Measurements from ENCODE around the gene S100G.
"Not testable (repeated sequence)": the region's sequence is repeated elsewhere in the genome, so short reads cannot be mapped to it uniquely, and the experiment has no call there.

Gene S100G

GRCh38 chrX:16649858-16650257 is at the start of gene S100G:
S100G (plus strand) TSS chrX:16650158; CDS start chrX:16651007, 849 bp downstream.
- in situ Hi-C loops (cut with HindIII; ENCODE audit: low sequenced_read_pairs): no loop called here

GRCh38 chrX:16601885-16602284 is 48.1 kb upstream of the S100G start:
- in situ Hi-C loops (cut with HindIII; ENCODE audit: low sequenced_read_pairs): no loop called here

GRCh38 chrX:16603235-16603634 is 46.7 kb upstream of the S100G start:
- in situ Hi-C loops (cut with HindIII; ENCODE audit: low sequenced_read_pairs): not testable (repeated sequence)

GRCh38 chrX:16603822-16604221 is 46.1 kb upstream of the S100G start:
- in situ Hi-C loops (cut with HindIII; ENCODE audit: low sequenced_read_pairs): no loop called here

- in situ Hi-C loops (cut with HindIII; ENCODE audit: low sequenced_read_pairs): no loop called here
These were observed 45.6 kb upstream of the S100G start for GRCh38 chrX:16604337-16604736.

- in situ Hi-C loops (cut with HindIII; ENCODE audit: low sequenced_read_pairs): no loop called here
These were observed 43.7 kb upstream of the S100G start for GRCh38 chrX:16606142-16606720.

- in situ Hi-C loops (cut with HindIII; ENCODE audit: low sequenced_read_pairs): no loop called here
These were observed 39.8 kb upstream of the S100G start for GRCh38 chrX:16610121-16610621.

- in situ Hi-C loops (cut with HindIII; ENCODE audit: low sequenced_read_pairs): not testable (repeated sequence)
These were observed 39.3 kb upstream of the S100G start for GRCh38 chrX:16610654-16611053.

GRCh38 chrX:16612257-16612897 is 37.6 kb upstream of the S100G start:
- in situ Hi-C loops (cut with HindIII; ENCODE audit: low sequenced_read_pairs): no loop called here

GRCh38 chrX:16617382-16617781 is 32.6 kb upstream of the S100G start:
- in situ Hi-C loops (cut with HindIII; ENCODE audit: low sequenced_read_pairs): no loop called here

- in situ Hi-C loops (cut with HindIII; ENCODE audit: low sequenced_read_pairs): no loop called here
These were observed 31.5 kb upstream of the S100G start for GRCh38 chrX:16618422-16618821.

- in situ Hi-C loops (cut with HindIII; ENCODE audit: low sequenced_read_pairs): no loop called here
These were observed 30.9 kb upstream of the S100G start for GRCh38 chrX:16619024-16619423.

- in situ Hi-C loops (cut with HindIII; ENCODE audit: low sequenced_read_pairs): not testable (repeated sequence)
These were observed 21.4 kb upstream of the S100G start for GRCh38 chrX:16628511-16628910.

- in situ Hi-C loops (cut with HindIII; ENCODE audit: low sequenced_read_pairs): no loop called here
These were observed 20.9 kb upstream of the S100G start for GRCh38 chrX:16628946-16629595.

- in situ Hi-C loops (cut with HindIII; ENCODE audit: low sequenced_read_pairs): no loop called here
These were observed 20.0 kb upstream of the S100G start for GRCh38 chrX:16629909-16630308.

GRCh38 chrX:16633754-16634153 is 16.2 kb upstream of the S100G start:
- in situ Hi-C loops (cut with HindIII; ENCODE audit: low sequenced_read_pairs): no loop called here

GRCh38 chrX:16635040-16635439 is 14.9 kb upstream of the S100G start:
- in situ Hi-C loops (cut with HindIII; ENCODE audit: low sequenced_read_pairs): no loop called here

GRCh38 chrX:16635596-16635995 is 14.4 kb upstream of the S100G start:
- in situ Hi-C loops (cut with HindIII; ENCODE audit: low sequenced_read_pairs): no loop called here

GRCh38 chrX:16638533-16638932 is 11.4 kb upstream of the S100G start:
- in situ Hi-C loops (cut with HindIII; ENCODE audit: low sequenced_read_pairs): no loop called here

- in situ Hi-C loops (cut with HindIII; ENCODE audit: low sequenced_read_pairs): no loop called here
These were observed 10.0 kb upstream of the S100G start for GRCh38 chrX:16639966-16640365.

GRCh38 chrX:16640823-16641222 is 9.1 kb upstream of the S100G start:
- in situ Hi-C loops (cut with HindIII; ENCODE audit: low sequenced_read_pairs): no loop called here

- in situ Hi-C loops (cut with HindIII; ENCODE audit: low sequenced_read_pairs): no loop called here
These were observed 6.8 kb upstream of the S100G start for GRCh38 chrX:16643176-16643575.
